NCI-H446 (cell line): Measurements from ENCODE around the gene PSMD2.

Experiments
- DNase-seq, 2 experiments: peaks; one replicate each; lab custom pipeline; 2025; lab: John Stamatoyannopoulos, UW

PSMD2 gene

DNA sequence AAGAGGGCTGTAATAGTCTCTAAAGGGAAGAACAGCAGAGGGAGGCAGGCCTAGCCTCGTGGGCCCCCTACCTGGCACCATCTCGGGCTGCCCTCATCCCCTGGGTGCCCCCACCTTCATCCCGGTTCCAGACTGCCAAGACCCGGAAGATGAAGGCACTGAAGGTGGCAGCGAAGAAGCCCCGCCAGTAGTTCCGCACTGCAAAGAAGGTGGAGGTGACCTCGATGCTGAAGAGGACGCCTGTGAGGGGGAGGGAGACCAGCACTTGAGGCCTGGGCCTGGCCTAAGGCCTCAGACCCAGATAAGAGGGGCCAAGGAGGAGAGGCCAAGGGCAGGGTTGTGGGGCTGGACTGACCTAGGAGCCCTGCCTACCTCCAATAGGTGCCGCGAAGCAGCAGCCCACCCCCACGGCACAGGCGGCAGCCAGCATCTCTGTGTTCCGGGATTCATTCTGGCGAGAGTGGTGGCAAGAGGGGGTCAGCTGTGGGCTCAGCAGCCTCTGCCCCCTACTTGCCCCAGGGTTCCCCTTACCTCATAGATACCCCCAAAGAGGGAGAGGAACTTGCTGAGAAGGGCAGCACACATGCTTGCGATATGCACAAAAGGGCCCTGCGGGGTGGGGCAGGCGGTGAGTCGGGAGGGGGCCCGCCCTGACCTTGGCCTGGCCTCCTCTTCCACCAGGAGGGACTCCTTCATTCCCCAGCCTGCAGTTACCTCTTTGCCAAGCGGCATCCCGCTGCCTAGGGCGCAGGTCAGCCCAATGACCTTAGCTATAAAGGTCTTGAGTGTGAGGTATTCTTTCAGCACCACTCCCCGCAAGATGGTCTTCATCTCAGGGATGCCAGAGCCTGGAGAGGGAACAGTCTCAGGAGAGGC lies 58.4 kb downstream of the PSMD2 start:
- DNase-seq: no peak

- DNase-seq: no peak
Observed at GRCh38 chr3:184358124-184358767, 59.2 kb downstream of the PSMD2 start.
